Chondrocyte (in vitro differentiated cells): ENCODE results near the gene APBB3. TPM values are rescaled to one million over a fixed set of nuclear protein-coding genes. Genes with fewer than 3 reads are reported as not detected.

Experiments
- DNase-seq: peaks from one replicate; pipeline ENCODE4 v3.0.0; 2021; ENCODE audit warnings: mixed read lengths, low spot score
- H3K27ac Mint-ChIP-seq: one replicate; pipeline ENCODE4 v1.8.0; 2021; ENCODE audit warnings: mild to moderate bottlenecking, moderate library complexity, mixed read lengths; ENCODE audit not compliant: unreplicated experiment
- H3K27me3 Mint-ChIP-seq: 2 replicates; pipeline ENCODE4 v1.8.0; 2021; ENCODE audit warnings: low read depth, mixed read lengths
- H3K36me3 Mint-ChIP-seq: 2 replicates; pipeline ENCODE4 v1.8.0; 2021; ENCODE audit warnings: low read depth, mixed read lengths
- H3K4me1 Mint-ChIP-seq: 2 replicates; pipeline ENCODE4 v1.8.0; 2021; ENCODE audit warnings: low read depth, mild to moderate bottlenecking, mixed read lengths
- H3K4me3 Mint-ChIP-seq: one replicate; pipeline ENCODE4 v1.8.0; 2021; ENCODE audit warnings: mild to moderate bottlenecking, moderate library complexity, mixed read lengths; ENCODE audit not compliant: unreplicated experiment
- H3K9me3 Mint-ChIP-seq: 2 replicates; pipeline ENCODE4 v1.8.0; 2021; ENCODE audit warnings: low read depth, mixed read lengths
- CTCF ChIP-seq: fragments of 200-600 bp; sonication (generic); IDR thresholded peaks from 2 replicates; pipeline ENCODE4 v1.5.0; 2021; ENCODE audit warnings: antibody characterized with exemption, mild to moderate bottlenecking, moderate library complexity
- total RNA-seq: library from RNA; stranded (reverse); gene quantifications from 3 replicates; pipeline ENCODE4 v1.2.1, GENCODE V29; 2021

The APBB3 gene
- total RNA-seq, 1 donor from 2014 or later = 42.3 TPM

GRCh38 chr5:140570488-140570887, 6.1 kb upstream of the APBB3 start:
- Mint-ChIP-seq H3K36me3 (peaks cover 10% of the 10 kb centered on the region), H3K27me3 (no peaks in the 10 kb centered on the region), H3K9me3 (no peaks in the 10 kb centered on the region), H3K27ac (no peak overlapping the region), H3K4me1 (peaks cover 28% of the 10 kb centered on the region), H3K4me3 (no peak overlapping the region)
- no peak for TF ChIP-seq CTCF
- no peak for DNase-seq

GRCh38 chr5:140570058-140570457, 5.7 kb upstream of the APBB3 start:
- H3K27me3 Mint-ChIP-seq = no peaks in the 10 kb centered on the region
- no peak overlapping the region for H3K4me3 Mint-ChIP-seq
- H3K4me1 Mint-ChIP-seq = peaks cover 28% of the 10 kb centered on the region
- no peak overlapping the region for H3K27ac Mint-ChIP-seq
- no peaks in the 10 kb centered on the region for H3K9me3 Mint-ChIP-seq
- no peak for DNase-seq
- H3K36me3 Mint-ChIP-seq = peaks cover 10% of the 10 kb centered on the region
- no peak for TF ChIP-seq CTCF

GRCh38 chr5:140569197-140569596, 4.8 kb upstream of the APBB3 start:
- no peak for TF ChIP-seq CTCF
- Mint-ChIP-seq H3K9me3 (no peaks in the 10 kb centered on the region), H3K27me3 (no peaks in the 10 kb centered on the region), H3K27ac (no peak overlapping the region), H3K4me3 (no peak overlapping the region), H3K36me3 (peaks cover 12% of the 10 kb centered on the region), H3K4me1 (peaks cover 27% of the 10 kb centered on the region)
- no peak for DNase-seq

GRCh38 chr5:140568443-140569063, 4.2 kb upstream of the APBB3 start:
- TF ChIP-seq CTCF = no peak
- DNase-seq = no peak
- H3K36me3 Mint-ChIP-seq = peaks cover 12% of the 10 kb centered on the region
- no peaks in the 10 kb centered on the region for H3K27me3 Mint-ChIP-seq
- peaks cover 29% of the 10 kb centered on the region for H3K4me1 Mint-ChIP-seq
- H3K4me3 Mint-ChIP-seq = no peak overlapping the region
- no peaks in the 10 kb centered on the region for H3K9me3 Mint-ChIP-seq
- H3K27ac Mint-ChIP-seq = no peak overlapping the region

GRCh38 chr5:140567871-140568270, 3.5 kb upstream of the APBB3 start:
- no peaks in the 10 kb centered on the region for H3K27me3 Mint-ChIP-seq
- H3K4me3 Mint-ChIP-seq = no peak overlapping the region
- peaks cover 12% of the 10 kb centered on the region for H3K36me3 Mint-ChIP-seq
- H3K4me1 Mint-ChIP-seq = peaks cover 36% of the 10 kb centered on the region
- no peak for TF ChIP-seq CTCF
- H3K27ac Mint-ChIP-seq = no peak overlapping the region
- no peak for DNase-seq
- no peaks in the 10 kb centered on the region for H3K9me3 Mint-ChIP-seq
